A673 (cell line): ENCODE data around the gene ZNF579. TPM values are rescaled to one million over a fixed set of nuclear protein-coding genes. Genes with fewer than 3 reads are reported as not detected.

Experiments used
- BruUV-seq: library from RNA; stranded (reverse); fragments of 400-500 nt; replicated peaks from 2 replicates; lab custom pipeline; 2021; lab: Mats Ljungman, UMichigan
- CTCF ChIA-PET: fragments of 300-600 bp; sonication (Branson Sonifier 250); formaldehyde crosslinking; loops from one replicate; lab custom pipeline; 2022; ENCODE audit warnings: antibody characterized with exemption; lab: Charles Lee
- POLR2A ChIA-PET: fragments of 300-600 bp; sonication (Branson Sonifier 250); formaldehyde crosslinking; loops from one replicate; lab custom pipeline; 2022; ENCODE audit warnings: antibody characterized with exemption; ENCODE audit not compliant: low non-redundant PET; lab: Charles Lee
- DNase-seq: peaks from one replicate; pipeline ENCODE4 v3.0.0-alpha.2; 2015; ENCODE audit warnings: low spot score
- H3K27ac ChIP-seq: fragments of 200-600 bp; sonication (generic); 2 replicates; pipeline ENCODE4 v1.5.1; 2016; ENCODE audit warnings: mixed run types, low read depth, mild to moderate bottlenecking, mixed read lengths, antibody characterized with exemption, low read length; ENCODE audit not compliant: poor library complexity, severe bottlenecking
- H3K27me3 ChIP-seq: fragments of 200-600 bp; sonication (generic); replicated peaks from 2 replicates; pipeline ENCODE4 v1.6.1; 2017; ENCODE audit warnings: mixed run types, low read depth, mild to moderate bottlenecking, mixed read lengths, antibody characterized with exemption, low read length; ENCODE audit not compliant: insufficient read depth, poor library complexity
- H3K36me3 ChIP-seq: fragments of 200-600 bp; sonication (generic); 2 replicates; pipeline ENCODE4 v1.6.1; 2016; ENCODE audit warnings: mixed run types, mild to moderate bottlenecking, mixed read lengths, antibody characterized with exemption, low read length; ENCODE audit not compliant: insufficient read depth, poor library complexity, severe bottlenecking
- H3K4me1 ChIP-seq: fragments of 200-600 bp; sonication (generic); 2 replicates; pipeline ENCODE4 v1.6.1; 2017; ENCODE audit warnings: mixed run types, mild to moderate bottlenecking, mixed read lengths, antibody characterized with exemption, low read length; ENCODE audit not compliant: insufficient read depth, poor library complexity, severe bottlenecking
- H3K4me3 ChIP-seq: fragments of 200-600 bp; sonication (generic); 2 replicates; pipeline ENCODE4 v1.5.1; 2016; ENCODE audit warnings: low read depth, mixed run types, mild to moderate bottlenecking, mixed read lengths, low read length; ENCODE audit not compliant: poor library complexity, severe bottlenecking
- H3K9me3 ChIP-seq: fragments of 200-600 bp; sonication (generic); 2 replicates; pipeline ENCODE4 v1.6.1; 2016; ENCODE audit warnings: mixed run types, low read depth, mild to moderate bottlenecking, mixed read lengths, antibody characterized with exemption, low read length; ENCODE audit not compliant: poor library complexity, severe bottlenecking
- EZH2 ChIP-seq: fragments of 200-600 bp; sonication (generic); IDR thresholded peaks from 2 replicates; pipeline ENCODE4 v1.6.1; 2017; ENCODE audit warnings: borderline replicate concordance, low read depth, mild to moderate bottlenecking, mixed read lengths, antibody characterized with exemption, low read length; ENCODE audit not compliant: poor library complexity, severe bottlenecking
- intact Hi-C: fragments of 100-400 bp; cut with micrococcal nuclease; formaldehyde crosslinking; loops from one replicate; pipeline ENCODE4 v1.10.0; 2022; ENCODE audit not compliant: unreplicated experiment
- total RNA-seq: library from RNA; stranded (reverse); gene quantifications from 2 replicates; pipeline ENCODE4 v1.2.3, GENCODE V29; 2021
- TF ChIP-seq, protein P1 (sequence below): fragments of 300-800, 200-600 bp; sonication (generic); conservative IDR thresholded peaks from 2 replicates; pipeline ENCODE4 v1.5.1; 2017; ENCODE audit warnings: low read depth, mild to moderate bottlenecking, antibody characterized with exemption, low read length, moderate library complexity, mixed read lengths

The ZNF579 gene
- total RNA-seq, 1 experiment from 2014 or later: 27.5 TPM

DNA sequence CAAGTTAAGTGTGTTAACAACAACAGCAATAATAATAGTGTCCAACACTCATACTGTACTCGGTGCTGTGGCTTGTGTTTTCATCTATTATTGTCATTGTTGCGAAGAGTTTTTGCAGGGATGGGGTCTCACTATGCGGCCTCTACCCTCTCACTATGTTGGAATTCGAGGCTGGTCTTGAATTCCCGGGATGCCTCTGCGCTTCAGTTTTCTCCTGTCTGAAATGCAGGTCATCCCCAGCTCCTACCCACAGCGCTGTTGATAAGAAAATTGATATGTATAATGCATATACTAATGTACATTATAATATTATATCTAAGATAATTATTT, 30.4 kb downstream of the ZNF579 start:
- Histone ChIP-seq H3K36me3 (no peaks in the 10 kb centered on the region), H3K4me3 (no peak overlapping the region), H3K27ac (no peak overlapping the region), H3K9me3 (no peaks in the 10 kb centered on the region), H3K4me1 (no peaks in the 10 kb centered on the region), H3K27me3 (no peaks in the 10 kb centered on the region)
- intact Hi-C loops: no loop called here
- no TSS peak for BruUV-seq
- POLR2A ChIA-PET: no interaction called here
- no peak for TF ChIP-seq EZH2
- TF ChIP-seq, protein P1, sequence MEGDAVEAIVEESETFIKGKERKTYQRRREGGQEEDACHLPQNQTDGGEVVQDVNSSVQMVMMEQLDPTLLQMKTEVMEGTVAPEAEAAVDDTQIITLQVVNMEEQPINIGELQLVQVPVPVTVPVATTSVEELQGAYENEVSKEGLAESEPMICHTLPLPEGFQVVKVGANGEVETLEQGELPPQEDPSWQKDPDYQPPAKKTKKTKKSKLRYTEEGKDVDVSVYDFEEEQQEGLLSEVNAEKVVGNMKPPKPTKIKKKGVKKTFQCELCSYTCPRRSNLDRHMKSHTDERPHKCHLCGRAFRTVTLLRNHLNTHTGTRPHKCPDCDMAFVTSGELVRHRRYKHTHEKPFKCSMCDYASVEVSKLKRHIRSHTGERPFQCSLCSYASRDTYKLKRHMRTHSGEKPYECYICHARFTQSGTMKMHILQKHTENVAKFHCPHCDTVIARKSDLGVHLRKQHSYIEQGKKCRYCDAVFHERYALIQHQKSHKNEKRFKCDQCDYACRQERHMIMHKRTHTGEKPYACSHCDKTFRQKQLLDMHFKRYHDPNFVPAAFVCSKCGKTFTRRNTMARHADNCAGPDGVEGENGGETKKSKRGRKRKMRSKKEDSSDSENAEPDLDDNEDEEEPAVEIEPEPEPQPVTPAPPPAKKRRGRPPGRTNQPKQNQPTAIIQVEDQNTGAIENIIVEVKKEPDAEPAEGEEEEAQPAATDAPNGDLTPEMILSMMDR: no peak
- CTCF ChIA-PET: no interaction called here
- no peak for DNase-seq

DNA sequence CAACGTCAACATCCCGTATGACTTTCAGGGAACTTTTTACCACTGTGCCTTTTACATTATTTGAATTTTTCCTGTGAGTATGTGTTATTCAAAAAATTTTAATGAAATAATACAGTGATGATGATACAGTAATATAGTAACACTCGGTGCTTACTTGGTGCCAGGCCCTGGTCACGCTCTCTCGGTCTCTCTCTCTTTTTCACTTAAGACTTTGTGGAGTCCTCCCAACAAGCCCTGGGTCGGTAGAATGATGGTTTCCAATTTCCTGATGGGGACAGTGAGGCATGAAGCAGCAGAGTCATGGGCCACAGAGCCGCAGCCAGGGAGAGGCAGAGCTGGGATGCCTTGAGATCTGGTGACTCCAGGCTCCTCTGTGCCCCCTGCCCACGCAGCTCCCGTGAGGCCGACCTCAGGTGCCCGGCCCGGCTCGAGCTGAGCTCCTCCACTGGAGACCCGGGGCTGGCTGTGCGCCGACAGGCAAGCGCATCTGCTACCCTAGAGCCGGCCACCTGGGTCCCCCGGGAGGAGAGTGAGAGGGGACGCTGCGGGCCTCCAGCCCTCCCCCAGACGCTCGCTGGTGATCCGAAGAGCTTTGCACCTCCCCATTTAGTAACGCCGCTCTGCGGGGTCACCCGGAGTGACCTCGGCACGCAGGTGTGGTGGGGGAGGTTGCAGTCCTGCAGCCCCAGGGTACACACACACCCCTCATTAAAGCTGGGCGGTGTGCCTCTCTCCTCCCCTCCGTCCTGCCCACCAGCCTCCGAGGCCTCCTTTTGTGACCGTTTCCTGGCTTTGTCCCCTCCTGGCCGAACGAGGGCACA, 30.9 kb downstream of the ZNF579 start:
- no peak for DNase-seq

DNA sequence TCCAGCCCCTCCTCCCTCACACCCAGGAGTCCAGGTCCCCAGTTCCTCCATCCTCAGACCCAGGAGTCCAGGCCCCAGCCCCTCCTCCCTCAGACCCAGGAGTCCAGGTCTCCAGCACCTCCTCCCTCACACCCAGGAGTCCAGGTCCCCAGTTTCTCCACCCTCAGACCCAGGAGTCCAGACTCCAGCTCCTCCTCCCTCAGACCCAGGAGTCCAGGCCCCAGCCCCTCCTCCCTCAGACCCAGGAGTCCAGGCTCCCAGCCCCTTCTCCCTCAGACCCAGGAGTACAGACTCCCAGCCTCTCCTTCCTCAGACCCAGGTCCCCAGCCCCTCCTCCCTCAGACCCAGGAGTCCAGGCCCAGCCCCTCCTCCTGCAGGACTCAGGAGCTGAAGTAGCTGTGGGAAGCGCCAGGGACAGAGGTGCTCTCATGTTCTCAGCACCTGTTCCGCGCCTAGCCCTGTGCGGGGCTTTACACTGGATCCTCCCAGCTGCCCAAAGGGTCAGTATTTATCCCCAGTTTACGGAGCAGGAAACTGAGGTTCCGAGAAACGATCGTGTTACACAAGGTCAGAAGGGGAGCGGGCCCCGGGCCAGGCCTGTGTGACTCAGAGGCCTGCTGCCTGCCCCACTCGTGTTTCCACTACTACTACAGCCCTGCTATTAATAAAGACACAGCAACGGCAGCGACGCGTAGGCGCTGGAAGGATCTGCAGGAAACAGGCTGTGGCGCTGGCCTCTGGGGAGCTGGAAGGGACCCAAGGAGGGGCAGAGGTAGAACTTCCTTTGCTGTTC, 33.6 kb downstream of the ZNF579 start:
- DNase-seq: peak; percentile 28
- intact Hi-C loops: no loop called here
- ChIA-PET POLR2A (no interaction called here), CTCF (no interaction called here)
- no peaks in the 10 kb centered on the region for H3K27me3 ChIP-seq
- no peak overlapping the region for H3K27ac ChIP-seq
- H3K9me3 ChIP-seq: no peaks in the 10 kb centered on the region
- H3K4me3 ChIP-seq: no peak overlapping the region
- no peaks in the 10 kb centered on the region for H3K36me3 ChIP-seq
- no TSS peak for BruUV-seq
- TF ChIP-seq, protein P1: no peak
- TF ChIP-seq EZH2: no peak
- H3K4me1 ChIP-seq: no peaks in the 10 kb centered on the region

More for the DNA sequence above, 30.9 kb downstream of the ZNF579 start:
- H3K27me3 ChIP-seq: no peaks in the 10 kb centered on the region
- no peak overlapping the region for H3K4me3 ChIP-seq
- CTCF ChIA-PET: no interaction called here
- TF ChIP-seq EZH2: no peak
- TF ChIP-seq, protein P1: no peak
- H3K4me1 ChIP-seq: no peaks in the 10 kb centered on the region
- H3K36me3 ChIP-seq: no peaks in the 10 kb centered on the region
- H3K27ac ChIP-seq: no peak overlapping the region
- intact Hi-C loops: no loop called here
- POLR2A ChIA-PET: no interaction called here
- no peaks in the 10 kb centered on the region for H3K9me3 ChIP-seq
- BruUV-seq: no TSS peak
